Omental fat pad (tissue), 4 donors: ENCODE results near the gene PHF14. TPM values are rescaled to one million over a fixed set of nuclear protein-coding genes. Genes with fewer than 3 reads are reported as not detected.

Source experiments
- ATAC-seq: fragments of 150-250 bp; one replicate; pipeline ENCODE4 v1.9.1; 2016; ENCODE audit warnings: mild to moderate bottlenecking, moderate library complexity; ENCODE audit not compliant: low FRiP score
- DNase-seq: peaks from one replicate; pipeline ENCODE4 v3.0.0-alpha.2; 2019; ENCODE audit warnings: low spot score
- CTCF ChIP-seq, 3 donors: fragments of 450-650 bp; IDR thresholded peaks; one replicate each; pipeline ENCODE4 v1.5.1; 2016 to 2017; ENCODE audit warnings: antibody characterized with exemption in 3 of 3, mild to moderate bottlenecking in 3 of 3, moderate library complexity in 2 of 3
- total RNA-seq, 4 donors: library from RNA; depleted of rRNA; stranded (reverse); fragments of >200 nt; gene quantifications; one replicate each; pipeline ENCODE4 v1.1.0, GENCODE V29; 2016

The PHF14 gene
- total RNA-seq, 4 donors from 2014 or later, result 23.2 to 46.8 (median 29.2) TPM

DNA sequence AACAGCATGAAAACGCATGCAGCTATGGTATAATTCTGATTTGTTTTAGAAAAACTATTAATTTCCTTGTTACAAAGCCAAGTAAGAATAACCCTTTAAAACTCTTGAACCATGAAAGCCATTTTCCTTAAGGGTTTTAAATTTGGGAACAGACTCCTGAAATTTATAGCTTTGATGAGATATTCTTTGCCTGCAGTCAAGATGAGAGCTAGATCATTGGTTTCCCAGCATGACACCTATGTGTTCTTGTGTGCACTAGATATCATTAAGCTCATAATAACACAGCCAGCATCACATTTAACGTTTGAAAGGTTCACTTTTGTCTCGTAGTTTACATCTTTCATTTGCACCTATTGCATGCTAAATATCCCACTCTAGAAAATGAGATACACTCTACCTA, 202.2 kb downstream of the PHF14 start:
- no peak for DNase-seq
- no peak for ATAC-seq
- no peak for TF ChIP-seq CTCF (IDR thresholded peaks at IDR 0.05)

- TF ChIP-seq CTCF (IDR thresholded peaks at IDR 0.05), result no peak
Measured at GRCh38 chr7:11176985-11177555, 203.4 kb downstream of the PHF14 start.

GRCh38 chr7:11177793-11178192, 204.1 kb downstream of the PHF14 start:
- DNase-seq (no peak), ATAC-seq (no peak)
- TF ChIP-seq CTCF (IDR thresholded peaks at IDR 0.05), result no peak

More at GRCh38 chr7:11176985-11177555, 203.4 kb downstream of the PHF14 start:
- no peak for ATAC-seq
- no peak for DNase-seq

DNA sequence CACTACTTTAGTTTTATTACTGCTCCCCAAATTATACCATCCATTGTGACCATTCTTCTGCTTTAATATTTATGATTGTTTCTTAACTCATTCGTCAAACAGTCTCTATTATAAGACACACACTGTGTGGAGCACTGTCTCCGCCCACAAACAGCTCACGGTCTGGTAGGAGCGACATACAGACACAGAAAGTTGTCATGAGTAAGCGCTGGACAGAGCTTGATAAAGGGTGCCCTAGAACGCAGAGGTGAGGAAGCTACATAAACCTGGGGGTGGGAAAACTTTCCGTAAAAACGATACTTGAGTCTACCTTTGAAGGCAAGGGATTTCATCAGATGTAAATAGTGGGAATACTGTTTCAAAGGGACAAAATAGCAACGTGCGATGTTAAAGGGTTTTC, 207.9 kb downstream of the PHF14 start:
- TF ChIP-seq CTCF (IDR thresholded peaks at IDR 0.05), result no peak
- no peak for DNase-seq
- ATAC-seq, result no peak

DNA sequence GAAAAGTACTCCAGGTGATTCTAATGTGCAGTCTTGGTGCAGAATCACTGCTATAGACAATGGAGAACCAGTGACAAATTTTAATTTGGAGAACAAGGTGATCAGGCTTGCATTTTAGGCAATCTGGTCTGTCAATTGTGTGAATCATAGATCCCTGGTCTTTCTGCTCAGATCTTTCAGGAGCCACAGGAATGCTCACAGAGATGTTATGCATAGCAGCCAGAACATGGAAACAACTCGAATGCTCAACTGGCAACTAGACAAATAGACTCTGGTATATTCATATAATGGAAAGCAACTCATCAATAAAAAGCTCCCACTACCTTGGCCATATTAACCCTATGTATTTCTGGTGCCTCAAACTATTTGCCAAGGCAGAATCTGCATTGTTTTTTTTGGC, 209.1 kb downstream of the PHF14 start:
- no peak for TF ChIP-seq CTCF (IDR thresholded peaks at IDR 0.05)
- ATAC-seq (no peak), DNase-seq (no peak)

DNA sequence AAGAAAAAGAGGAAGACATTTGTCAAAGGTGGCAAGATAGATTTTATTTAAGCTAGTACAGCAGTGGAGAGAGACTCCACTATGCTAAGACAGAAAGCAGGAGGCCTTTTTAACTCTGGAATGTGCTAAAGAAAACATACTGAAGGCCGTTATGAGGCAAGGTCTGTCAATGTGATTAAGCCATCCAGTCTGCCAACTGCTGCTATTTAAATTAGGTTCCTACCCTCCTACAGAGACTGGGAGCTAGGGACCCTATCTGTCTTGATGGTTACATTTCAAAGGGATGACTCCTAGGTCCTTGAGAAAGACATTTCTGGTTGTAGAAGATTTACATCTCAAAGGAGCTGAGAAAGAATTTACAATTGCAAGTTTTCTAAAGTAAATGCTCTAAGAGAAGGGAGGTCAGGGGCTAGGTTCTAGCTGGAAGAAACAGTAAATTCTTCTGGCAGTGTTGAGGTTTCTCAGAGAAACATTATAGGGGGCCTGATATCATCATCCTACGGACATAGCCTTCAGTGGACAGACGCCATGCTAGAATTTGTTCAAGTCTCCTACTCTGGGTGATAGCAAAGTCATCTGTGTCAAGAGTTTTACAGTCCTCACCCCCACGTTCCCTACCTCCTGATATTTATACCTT, 211.6 kb downstream of the PHF14 start:
- DNase-seq (no peak), ATAC-seq (no peak)
- no peak for TF ChIP-seq CTCF (IDR thresholded peaks at IDR 0.05)
